ENCODE results near the gene GPATCH2.
"Not testable (repeated sequence)": the region's sequence is repeated elsewhere in the genome, so short reads cannot be mapped to it uniquely, and the experiment has no call there.

GPATCH2 gene

GRCh38 chr1:217525773-217526490 is 105.0 kb downstream of the GPATCH2 start:
- DNase-seq (ENCODE audit: low read depth), result peak; percentile 44

GRCh38 chr1:217524787-217525520 is 105.9 kb downstream of the GPATCH2 start:
- DNase-seq (ENCODE audit: low read depth), result peak; percentile 49

GRCh38 chr1:217523921-217524320 is 107.0 kb downstream of the GPATCH2 start:
- not testable (repeated sequence) for DNase-seq (ENCODE audit: low read depth)

DNA sequence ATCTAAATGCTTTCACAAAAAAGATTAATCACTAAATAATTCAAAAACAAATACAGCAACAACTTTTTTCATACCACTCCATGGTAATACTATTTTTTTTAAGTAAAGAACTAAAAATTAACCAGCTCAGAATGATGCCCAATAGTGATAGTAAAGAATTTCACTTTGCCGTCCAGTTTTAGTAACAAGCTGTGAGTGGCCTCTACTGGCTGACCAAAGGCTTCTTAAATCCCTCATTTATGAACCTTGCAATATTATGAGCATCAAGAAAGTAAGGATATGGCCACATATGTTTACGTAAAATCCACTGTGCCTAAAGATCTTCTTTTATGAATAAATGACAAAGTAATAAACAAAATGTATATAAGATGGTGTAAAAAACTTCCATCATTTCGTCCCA is 108.6 kb downstream of the GPATCH2 start:
- no peak for DNase-seq (ENCODE audit: low read depth)

GRCh38 chr1:217521317-217521716 is 109.6 kb downstream of the GPATCH2 start:
- DNase-seq (ENCODE audit: low read depth), result no peak

DNA sequence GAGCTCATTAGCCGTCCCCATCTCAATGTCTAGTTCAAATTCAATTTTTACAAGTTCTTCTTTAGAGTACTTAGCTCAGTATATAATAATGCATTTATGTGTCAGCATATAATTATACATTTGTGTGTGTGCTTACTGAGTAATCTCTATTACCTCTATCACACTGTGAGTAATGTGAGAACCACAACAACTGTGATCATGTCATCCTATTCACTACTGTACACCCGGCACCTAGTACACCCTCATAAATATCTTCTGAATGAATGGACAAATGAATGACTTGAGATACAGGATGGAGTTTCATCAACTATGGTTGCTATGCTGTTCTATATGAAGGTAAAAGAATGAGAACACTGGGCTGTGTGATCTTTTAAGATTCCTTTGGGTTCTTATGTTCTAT is 124.0 kb downstream of the GPATCH2 start:
- DNase-seq (ENCODE audit: low read depth), result peak; percentile 74

DNA sequence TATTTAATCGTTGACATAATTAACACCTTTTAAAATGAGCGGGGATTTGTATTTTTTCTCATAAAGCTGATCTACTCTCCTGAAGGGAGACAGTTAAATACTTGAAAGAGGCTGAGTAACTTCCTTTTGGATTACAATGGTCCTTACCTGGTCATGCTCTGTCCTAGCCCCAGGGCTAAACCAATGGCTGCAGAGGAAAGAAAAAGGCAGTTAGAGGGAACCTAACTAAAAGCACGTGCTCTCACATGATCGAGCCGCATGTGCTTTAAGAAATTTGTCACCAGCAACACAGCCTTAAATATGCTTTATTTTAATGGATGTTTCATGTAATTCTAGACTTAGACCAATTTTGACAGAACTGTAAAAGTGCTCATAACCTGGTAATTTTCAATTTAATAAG is 132.7 kb downstream of the GPATCH2 start:
- no peak for DNase-seq (ENCODE audit: low read depth)

GRCh38 chr1:217495249-217495648 is 135.6 kb downstream of the GPATCH2 start:
- DNase-seq (ENCODE audit: low read depth), result no peak

DNA sequence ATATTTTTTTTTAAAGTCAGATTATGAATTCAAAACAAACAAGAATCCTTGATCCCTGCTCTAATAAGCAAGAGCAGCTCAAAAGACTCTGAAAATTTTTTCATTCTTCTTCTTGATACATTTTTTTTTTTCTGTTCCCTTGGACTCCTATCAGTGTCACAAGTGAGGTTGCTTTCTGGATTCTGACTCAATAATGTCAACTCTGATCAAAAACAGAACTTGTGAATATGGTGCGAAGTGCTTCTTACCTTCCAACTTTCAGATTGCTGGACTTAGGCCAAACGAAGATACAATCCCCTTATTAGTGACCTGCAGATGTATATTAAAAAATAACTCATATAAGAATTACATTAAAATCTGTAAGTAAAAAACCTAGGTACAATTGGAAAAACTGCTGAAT is 136.1 kb downstream of the GPATCH2 start:
- DNase-seq (ENCODE audit: low read depth), result no peak

DNA sequence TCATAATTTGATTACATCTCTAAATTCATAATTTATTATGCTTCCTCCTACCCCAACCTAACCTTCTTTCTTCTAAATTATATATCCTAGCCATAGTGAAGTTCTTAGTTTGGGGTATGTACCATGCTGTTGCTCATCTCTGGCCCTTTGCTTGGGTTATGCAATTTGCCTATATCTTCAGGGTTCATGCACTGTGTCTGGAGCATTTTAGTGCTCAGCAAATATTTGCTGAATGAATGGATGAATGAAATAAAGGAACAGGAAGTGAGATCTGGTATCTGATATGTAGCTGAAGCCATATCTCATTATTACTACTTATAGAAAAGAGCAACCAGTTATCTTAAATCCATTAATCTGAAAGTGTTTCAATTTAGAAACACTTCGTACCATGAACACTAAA is 137.6 kb downstream of the GPATCH2 start:
- DNase-seq (ENCODE audit: low read depth), result peak; percentile 66

- DNase-seq (ENCODE audit: low read depth), result no peak
Measured at GRCh38 chr1:217484871-217485270, 146.0 kb downstream of the GPATCH2 start.

GRCh38 chr1:217482356-217483102 is 148.4 kb downstream of the GPATCH2 start:
- peak; percentile 87 for DNase-seq (ENCODE audit: low read depth)

GRCh38 chr1:217478450-217478849 is 152.4 kb downstream of the GPATCH2 start:
- DNase-seq (ENCODE audit: low read depth), result no peak

- DNase-seq (ENCODE audit: low read depth), result peak; percentile 30
Measured at GRCh38 chr1:217472915-217473314, 158.0 kb downstream of the GPATCH2 start.

- DNase-seq (ENCODE audit: low read depth), result no peak
Measured at GRCh38 chr1:217471403-217471802, 159.5 kb downstream of the GPATCH2 start.

- no peak for DNase-seq (ENCODE audit: low read depth)
Measured at GRCh38 chr1:217469983-217470382, 160.9 kb downstream of the GPATCH2 start.

- no peak for DNase-seq (ENCODE audit: low read depth)
Measured at GRCh38 chr1:217465102-217465501, 165.8 kb downstream of the GPATCH2 start.

GRCh38 chr1:217462666-217463065 is 168.2 kb downstream of the GPATCH2 start:
- DNase-seq (ENCODE audit: low read depth), result no peak

DNA sequence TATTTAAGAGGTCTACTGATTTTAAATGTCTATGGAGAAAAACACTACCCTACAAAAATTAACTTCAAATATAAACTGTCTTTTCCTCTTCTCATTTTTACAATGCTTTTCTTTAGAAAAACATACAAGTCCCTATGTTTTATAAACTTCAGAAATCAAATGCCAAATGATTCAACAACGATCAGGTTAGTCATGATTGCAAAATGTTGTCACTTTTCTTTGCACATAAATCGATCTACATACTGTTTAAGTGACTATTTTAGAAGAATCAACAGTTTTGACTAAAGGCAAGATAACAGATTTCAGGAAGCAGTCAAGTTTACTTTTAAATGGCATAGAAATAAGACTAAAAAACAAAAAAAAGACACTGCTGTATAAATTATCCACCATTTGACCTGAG is 168.7 kb downstream of the GPATCH2 start:
- DNase-seq (ENCODE audit: low read depth), result peak; percentile 2

DNA sequence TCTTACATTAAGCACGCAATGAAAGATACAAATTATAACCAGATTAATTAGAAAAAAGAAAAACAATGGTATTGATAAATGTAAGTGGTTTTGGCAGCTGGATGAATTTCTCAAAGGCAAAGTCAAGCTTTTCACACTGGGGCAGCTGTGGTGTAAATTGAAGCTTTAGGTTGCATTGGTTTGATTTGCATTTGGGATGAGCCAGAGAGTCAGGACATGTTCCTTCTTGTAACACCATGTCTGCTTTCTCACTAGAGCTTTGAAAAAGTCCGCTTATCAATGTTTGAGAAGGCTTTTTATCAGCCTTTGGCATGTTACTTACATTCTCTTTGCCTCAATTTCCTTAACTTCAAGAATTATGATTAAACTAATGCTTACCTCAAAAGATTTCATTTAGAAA is 173.9 kb downstream of the GPATCH2 start:
- DNase-seq (ENCODE audit: low read depth), result no peak

GRCh38 chr1:217456261-217456660 is 174.6 kb downstream of the GPATCH2 start:
- DNase-seq (ENCODE audit: low read depth), result no peak

- DNase-seq (ENCODE audit: low read depth), result no peak
Measured at GRCh38 chr1:217453816-217454215, 177.1 kb downstream of the GPATCH2 start.

DNA sequence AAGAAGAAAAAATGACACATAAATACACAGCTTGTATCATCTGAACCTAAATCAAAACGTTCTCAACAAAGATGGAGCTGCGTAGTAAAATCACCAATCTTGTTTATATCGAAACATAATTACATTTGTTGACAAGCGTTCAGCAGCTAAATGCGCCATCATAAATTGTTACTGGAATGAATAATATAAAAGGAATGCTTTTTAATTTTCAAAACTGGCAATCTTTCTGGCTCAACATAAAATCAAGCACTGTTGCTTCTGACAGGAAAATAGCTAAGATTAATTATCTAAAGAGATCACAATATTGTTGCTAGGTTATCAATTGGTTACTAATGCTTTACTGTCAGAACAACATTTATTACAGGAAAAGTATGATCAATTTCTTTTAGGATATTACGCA is 181.5 kb downstream of the GPATCH2 start:
- no peak for DNase-seq (ENCODE audit: low read depth)

All from ELR (cell line).